Measurements from ENCODE around the gene CACNA2D3.

The CACNA2D3 gene

DNA sequence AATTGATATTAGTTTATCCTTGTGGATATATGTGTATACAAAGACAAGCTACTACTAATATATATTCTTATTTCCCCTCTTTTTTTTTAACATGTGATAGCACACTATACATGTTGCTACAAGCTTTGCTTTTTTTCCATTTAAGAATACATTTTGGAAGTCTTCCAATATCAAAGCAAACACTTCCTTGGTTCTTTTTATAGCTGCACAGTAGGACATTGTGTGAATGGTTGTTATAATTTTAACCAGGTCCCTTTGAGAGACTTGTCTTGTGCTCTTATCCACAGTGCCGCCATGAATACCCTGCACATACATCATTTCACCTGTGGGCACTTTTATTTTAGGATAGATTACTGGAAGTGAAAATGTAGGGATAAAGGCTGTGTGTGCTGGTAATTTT, 88.7 kb downstream of the CACNA2D3 start:
- Histone ChIP-seq H3K4me1 (ENCODE audit: control insufficient read depth, low read depth, low read length) (no peaks in the 10 kb centered on the region), H4K8ac (ENCODE audit: low read depth, low read length) (no peak overlapping the region), H3K23ac (ENCODE audit: low read length) (no peak overlapping the region), H3K4ac (ENCODE audit: low read depth, low read length) (no peak overlapping the region), H3K79me1 (ENCODE audit: low read length) (no peaks in the 10 kb centered on the region), H3K36me3 (ENCODE audit: control insufficient read depth, insufficient read depth, low read length) (no peaks in the 10 kb centered on the region), H2BK5ac (ENCODE audit: low read length) (no peak overlapping the region), H3K27ac (ENCODE audit: low read depth, low read length) (no peak overlapping the region), H3K4me2 (ENCODE audit: low read length) (no peak overlapping the region), H4K5ac (ENCODE audit: low read length) (no peak overlapping the region), H3K9ac (ENCODE audit: low read length) (no peak overlapping the region), H2AK5ac (ENCODE audit: low read length) (no peak overlapping the region), H3K56ac (ENCODE audit: low read length) (no peak overlapping the region), H3K79me2 (ENCODE audit: control insufficient read depth, insufficient read depth, low read length) (no peaks in the 10 kb centered on the region), H2BK120ac (ENCODE audit: low read depth, low read length) (no peak overlapping the region), H3K4me3 (ENCODE audit: low read length) (no peak overlapping the region), H2BK15ac (replicated peaks; ENCODE audit: low read depth) (no peak overlapping the region), H3K27me3 (ENCODE audit: insufficient read depth, low read length, poor library complexity) (no peaks in the 10 kb centered on the region), H3K18ac (ENCODE audit: low read length) (no peak overlapping the region)
- DNase-seq: no peak
- no CpG with 5 or more reads among the region's 1 CpG for WGBS (ENCODE audit: extremely low coverage, insufficient coverage, low lambda C conversion rate)

- H3K9ac ChIP-seq (ENCODE audit: low read length): no peak overlapping the region
- H4K5ac ChIP-seq (ENCODE audit: low read length): no peak overlapping the region
- H3K23ac ChIP-seq (ENCODE audit: low read length): no peak overlapping the region
- no peak overlapping the region for H3K4me2 ChIP-seq (ENCODE audit: low read length)
- no peak overlapping the region for H3K56ac ChIP-seq (ENCODE audit: low read length)
- H3K4me3 ChIP-seq (ENCODE audit: low read length): no peak overlapping the region
- no peak overlapping the region for H3K27ac ChIP-seq (ENCODE audit: low read depth, low read length)
- H2AK5ac ChIP-seq (ENCODE audit: low read length): no peak overlapping the region
- H3K18ac ChIP-seq (ENCODE audit: low read length): no peak overlapping the region
- H2BK5ac ChIP-seq (ENCODE audit: low read length): no peak overlapping the region
- no peak overlapping the region for H3K4ac ChIP-seq (ENCODE audit: low read depth, low read length)
- H2BK15ac ChIP-seq (replicated peaks; ENCODE audit: low read depth): no peak overlapping the region
- H4K8ac ChIP-seq (ENCODE audit: low read depth, low read length): no peak overlapping the region
- no peaks in the 10 kb centered on the region for H3K4me1 ChIP-seq (ENCODE audit: control insufficient read depth, low read depth, low read length)
- H3K79me1 ChIP-seq (ENCODE audit: low read length): no peaks in the 10 kb centered on the region
- no peaks in the 10 kb centered on the region for H3K79me2 ChIP-seq (ENCODE audit: control insufficient read depth, insufficient read depth, low read length)
- H2BK120ac ChIP-seq (ENCODE audit: low read depth, low read length): no peak overlapping the region
- no CpG with 5 or more reads among the region's 1 CpG for WGBS (ENCODE audit: extremely low coverage, insufficient coverage, low lambda C conversion rate)
- DNase-seq: peak; percentile 68
- H3K36me3 ChIP-seq (ENCODE audit: control insufficient read depth, insufficient read depth, low read length): no peaks in the 10 kb centered on the region
- no peaks in the 10 kb centered on the region for H3K27me3 ChIP-seq (ENCODE audit: insufficient read depth, low read length, poor library complexity)
Observed at GRCh38 chr3:54212723-54213122, 90.4 kb downstream of the CACNA2D3 start.

DNA sequence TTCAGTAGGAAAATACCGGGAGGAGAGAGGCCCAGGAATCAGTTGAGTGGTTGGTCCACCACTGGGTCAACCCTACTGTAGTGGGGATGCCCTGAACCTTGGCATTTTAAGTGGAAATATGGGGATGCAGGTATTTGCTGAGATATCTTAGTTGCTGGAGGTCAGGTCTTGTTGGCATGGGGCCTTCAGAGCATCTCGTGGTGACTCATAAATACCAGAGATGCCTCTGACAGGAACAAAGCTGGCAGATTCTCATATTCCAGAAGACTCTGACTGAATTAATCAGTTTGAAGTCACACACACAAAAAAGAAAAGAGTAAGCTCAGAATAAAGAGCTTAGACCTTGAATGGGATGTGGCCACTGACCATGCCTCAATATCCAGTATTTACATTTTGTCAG, 91.6 kb downstream of the CACNA2D3 start:
- no peak overlapping the region for H3K23ac ChIP-seq (ENCODE audit: low read length)
- H2BK5ac ChIP-seq (ENCODE audit: low read length): no peak overlapping the region
- no peak overlapping the region for H3K4me2 ChIP-seq (ENCODE audit: low read length)
- no peak overlapping the region for H4K5ac ChIP-seq (ENCODE audit: low read length)
- H2BK15ac ChIP-seq (replicated peaks; ENCODE audit: low read depth): no peak overlapping the region
- no peak overlapping the region for H3K27ac ChIP-seq (ENCODE audit: low read depth, low read length)
- H3K9ac ChIP-seq (ENCODE audit: low read length): no peak overlapping the region
- no peak overlapping the region for H3K4me3 ChIP-seq (ENCODE audit: low read length)
- no peaks in the 10 kb centered on the region for H3K79me1 ChIP-seq (ENCODE audit: low read length)
- no peak overlapping the region for H3K18ac ChIP-seq (ENCODE audit: low read length)
- no peak overlapping the region for H2AK5ac ChIP-seq (ENCODE audit: low read length)
- H3K4me1 ChIP-seq (ENCODE audit: control insufficient read depth, low read depth, low read length): no peaks in the 10 kb centered on the region
- no peak overlapping the region for H4K8ac ChIP-seq (ENCODE audit: low read depth, low read length)
- H3K56ac ChIP-seq (ENCODE audit: low read length): no peak overlapping the region
- no peaks in the 10 kb centered on the region for H3K36me3 ChIP-seq (ENCODE audit: control insufficient read depth, insufficient read depth, low read length)
- no CpG with 5 or more reads among the region's 2 CpGs for WGBS (ENCODE audit: extremely low coverage, insufficient coverage, low lambda C conversion rate)
- no peaks in the 10 kb centered on the region for H3K27me3 ChIP-seq (ENCODE audit: insufficient read depth, low read length, poor library complexity)
- H3K79me2 ChIP-seq (ENCODE audit: control insufficient read depth, insufficient read depth, low read length): no peaks in the 10 kb centered on the region
- no peak overlapping the region for H3K4ac ChIP-seq (ENCODE audit: low read depth, low read length)
- peak; percentile 70 for DNase-seq
- no peak overlapping the region for H2BK120ac ChIP-seq (ENCODE audit: low read depth, low read length)

GRCh38 chr3:54214845-54215244, 92.5 kb downstream of the CACNA2D3 start:
- no CpG with 5 or more reads among the region's 1 CpG for WGBS (ENCODE audit: extremely low coverage, insufficient coverage, low lambda C conversion rate)
- Histone ChIP-seq H3K56ac (ENCODE audit: low read length) (no peak overlapping the region), H3K23ac (ENCODE audit: low read length) (no peak overlapping the region), H2BK5ac (ENCODE audit: low read length) (no peak overlapping the region), H3K27ac (ENCODE audit: low read depth, low read length) (no peak overlapping the region), H3K27me3 (ENCODE audit: insufficient read depth, low read length, poor library complexity) (no peaks in the 10 kb centered on the region), H3K79me2 (ENCODE audit: control insufficient read depth, insufficient read depth, low read length) (no peaks in the 10 kb centered on the region), H3K36me3 (ENCODE audit: control insufficient read depth, insufficient read depth, low read length) (no peaks in the 10 kb centered on the region), H3K4me3 (ENCODE audit: low read length) (no peak overlapping the region), H3K79me1 (ENCODE audit: low read length) (no peaks in the 10 kb centered on the region), H3K18ac (ENCODE audit: low read length) (no peak overlapping the region), H3K9ac (ENCODE audit: low read length) (no peak overlapping the region), H3K4ac (ENCODE audit: low read depth, low read length) (no peak overlapping the region), H4K8ac (ENCODE audit: low read depth, low read length) (no peak overlapping the region), H2BK120ac (ENCODE audit: low read depth, low read length) (no peak overlapping the region), H2BK15ac (replicated peaks; ENCODE audit: low read depth) (no peak overlapping the region), H3K4me2 (ENCODE audit: low read length) (no peak overlapping the region), H4K5ac (ENCODE audit: low read length) (no peak overlapping the region), H3K4me1 (ENCODE audit: control insufficient read depth, low read depth, low read length) (no peaks in the 10 kb centered on the region), H2AK5ac (ENCODE audit: low read length) (no peak overlapping the region)
- no peak for DNase-seq

GRCh38 chr3:54215521-54215920, 93.2 kb downstream of the CACNA2D3 start:
- no peaks in the 10 kb centered on the region for H3K79me1 ChIP-seq (ENCODE audit: low read length)
- H3K56ac ChIP-seq (ENCODE audit: low read length): peak overlapping the region; percentile 6
- no peak overlapping the region for H2BK5ac ChIP-seq (ENCODE audit: low read length)
- no peaks in the 10 kb centered on the region for H3K27me3 ChIP-seq (ENCODE audit: insufficient read depth, low read length, poor library complexity)
- no peak overlapping the region for H4K8ac ChIP-seq (ENCODE audit: low read depth, low read length)
- H3K36me3 ChIP-seq (ENCODE audit: control insufficient read depth, insufficient read depth, low read length): no peaks in the 10 kb centered on the region
- no peaks in the 10 kb centered on the region for H3K4me1 ChIP-seq (ENCODE audit: control insufficient read depth, low read depth, low read length)
- no CpG with 5 or more reads among the region's 5 CpGs for WGBS (ENCODE audit: extremely low coverage, insufficient coverage, low lambda C conversion rate)
- H2BK15ac ChIP-seq (replicated peaks; ENCODE audit: low read depth): no peak overlapping the region
- no peak overlapping the region for H3K23ac ChIP-seq (ENCODE audit: low read length)
- no peak overlapping the region for H3K18ac ChIP-seq (ENCODE audit: low read length)
- H4K5ac ChIP-seq (ENCODE audit: low read length): no peak overlapping the region
- no peak overlapping the region for H3K9ac ChIP-seq (ENCODE audit: low read length)
- no peak overlapping the region for H3K27ac ChIP-seq (ENCODE audit: low read depth, low read length)
- H2AK5ac ChIP-seq (ENCODE audit: low read length): no peak overlapping the region
- H2BK120ac ChIP-seq (ENCODE audit: low read depth, low read length): no peak overlapping the region
- DNase-seq: no peak
- no peak overlapping the region for H3K4me2 ChIP-seq (ENCODE audit: low read length)
- H3K79me2 ChIP-seq (ENCODE audit: control insufficient read depth, insufficient read depth, low read length): no peaks in the 10 kb centered on the region
- no peak overlapping the region for H3K4ac ChIP-seq (ENCODE audit: low read depth, low read length)
- no peak overlapping the region for H3K4me3 ChIP-seq (ENCODE audit: low read length)

GRCh38 chr3:54217828-54218227, 95.5 kb downstream of the CACNA2D3 start:
- Histone ChIP-seq H3K27ac (ENCODE audit: low read depth, low read length) (no peak overlapping the region), H3K4me1 (ENCODE audit: control insufficient read depth, low read depth, low read length) (no peaks in the 10 kb centered on the region), H3K4me2 (ENCODE audit: low read length) (no peak overlapping the region), H3K23ac (ENCODE audit: low read length) (no peak overlapping the region), H3K79me2 (ENCODE audit: control insufficient read depth, insufficient read depth, low read length) (no peaks in the 10 kb centered on the region), H3K27me3 (ENCODE audit: insufficient read depth, low read length, poor library complexity) (no peaks in the 10 kb centered on the region), H2BK15ac (replicated peaks; ENCODE audit: low read depth) (no peak overlapping the region), H3K56ac (ENCODE audit: low read length) (no peak overlapping the region), H3K18ac (ENCODE audit: low read length) (no peak overlapping the region), H2BK5ac (ENCODE audit: low read length) (no peak overlapping the region), H3K4me3 (ENCODE audit: low read length) (no peak overlapping the region), H4K8ac (ENCODE audit: low read depth, low read length) (no peak overlapping the region), H2AK5ac (ENCODE audit: low read length) (no peak overlapping the region), H2BK120ac (ENCODE audit: low read depth, low read length) (no peak overlapping the region), H3K4ac (ENCODE audit: low read depth, low read length) (no peak overlapping the region), H3K79me1 (ENCODE audit: low read length) (no peaks in the 10 kb centered on the region), H3K36me3 (ENCODE audit: control insufficient read depth, insufficient read depth, low read length) (no peaks in the 10 kb centered on the region), H4K5ac (ENCODE audit: low read length) (no peak overlapping the region), H3K9ac (ENCODE audit: low read length) (no peak overlapping the region)
- DNase-seq: no peak
- 100% methylated on average over 3 of the region's 5 CpGs for WGBS (ENCODE audit: extremely low coverage, insufficient coverage, low lambda C conversion rate)
